Liver (tissue), 9 donors: ENCODE measurements around the gene MARCHF10. TPM values are rescaled to one million over a fixed set of nuclear protein-coding genes. Genes with fewer than 3 reads are reported as not detected.

Experiments used
- DNase-seq: peaks from one replicate; pipeline ENCODE4 v3.0.0-alpha.2; 2017; ENCODE audit warnings: low spot score
- H3K27ac ChIP-seq, 2 donors: one replicate each; pipeline ENCODE4 v1.7.0; 2013; ENCODE audit warnings: inconsistent platforms in 2 of 2, low read length in 2 of 2, control low read depth in 1 of 2, low read depth in 1 of 2, mild to moderate bottlenecking in 1 of 2
- H3K27me3 ChIP-seq, 4 donors: one replicate each; pipeline versions ENCODE4 v1.6.1 to v1.7.0; 2013; ENCODE audit warnings: low read length in 3 of 4, inconsistent platforms in 1 of 4, mild to moderate bottlenecking in 1 of 4, moderate library complexity in 1 of 4; ENCODE audit not compliant: control insufficient read depth in 4 of 4, insufficient read depth in 4 of 4
- H3K36me3 ChIP-seq, 4 donors: one replicate each; pipeline versions ENCODE4 v1.6.1 to v1.7.0; 2013; ENCODE audit warnings: low read length in 3 of 4, mild to moderate bottlenecking in 3 of 4, low read depth in 1 of 4, moderate library complexity in 1 of 4; ENCODE audit not compliant: control insufficient read depth in 4 of 4, insufficient read depth in 3 of 4
- H3K4me1 ChIP-seq, 4 donors: one replicate each; pipeline versions ENCODE4 v1.6.1 to v1.7.0; 2013; ENCODE audit warnings: low read length in 3 of 4, mild to moderate bottlenecking in 3 of 4, moderate library complexity in 1 of 4; ENCODE audit not compliant: control insufficient read depth in 4 of 4, insufficient read depth in 4 of 4
- H3K4me3 ChIP-seq, 3 donors: one replicate each; pipeline versions ENCODE4 v1.6.1 to v1.7.0; 2013; ENCODE audit warnings: low read length in 3 of 3, control low read depth in 1 of 3, low read depth in 1 of 3, mild to moderate bottlenecking in 1 of 3
- H3K9ac ChIP-seq, 2 donors: one replicate each; pipeline ENCODE4 v1.7.0; 2013; ENCODE audit warnings: low read length in 2 of 2, mild to moderate bottlenecking in 2 of 2, moderate library complexity in 2 of 2, control low read depth in 1 of 2, low read depth in 1 of 2
- H3K9me3 ChIP-seq, 4 donors: one replicate each; pipeline versions ENCODE4 v1.6.1 to v1.7.0; 2013; ENCODE audit warnings: low read length in 3 of 4; ENCODE audit not compliant: control insufficient read depth in 4 of 4
- CTCF ChIP-seq: fragments of 150-350 bp; IDR thresholded peaks from 2 replicates; pipeline ENCODE4 v1.5.1; 2017; ENCODE audit warnings: improper control_type of control experiment, low read depth, low read length; ENCODE audit not compliant: missing input control
- EGR1 ChIP-seq, 2 donors: IDR thresholded peaks; 2 replicates each; pipeline ENCODE4 v1.6.1; 2016 to 2018; ENCODE audit warnings: antibody characterized with exemption in 2 of 2, low read depth in 2 of 2
- FOXA1 ChIP-seq: IDR thresholded peaks from 2 replicates; pipeline ENCODE4 v1.6.1; 2016; ENCODE audit warnings: antibody characterized with exemption
- FOXA2 ChIP-seq: IDR thresholded peaks from 2 replicates; pipeline ENCODE4 v1.6.1; 2016; ENCODE audit warnings: antibody characterized with exemption
- GABPA ChIP-seq, 2 donors: IDR thresholded peaks in 1 of 2; conservative IDR thresholded peaks in 1 of 2; 2 replicates each; pipeline ENCODE4 v1.6.1; 2016; ENCODE audit warnings: antibody characterized with exemption in 2 of 2, mild to moderate bottlenecking in 1 of 2, moderate library complexity in 1 of 2
- HNF4A ChIP-seq, 2 donors: conservative IDR thresholded peaks; 2 replicates each; pipeline ENCODE4 v1.6.1; 2016; ENCODE audit warnings: antibody characterized with exemption in 2 of 2, mild to moderate bottlenecking in 2 of 2
- HNF4G ChIP-seq: IDR thresholded peaks from 2 replicates; pipeline ENCODE4 v1.6.1; 2016; ENCODE audit warnings: antibody characterized with exemption
- JUND ChIP-seq, 2 donors: IDR thresholded peaks; 2 replicates each; pipeline ENCODE4 v1.6.1; 2016; ENCODE audit warnings: antibody characterized with exemption in 2 of 2
- MAX ChIP-seq: IDR thresholded peaks from 2 replicates; pipeline ENCODE4 v1.6.1; 2016; ENCODE audit warnings: antibody characterized with exemption
- RAD21 ChIP-seq, 2 donors: IDR thresholded peaks; 2 replicates each; pipeline ENCODE4 v1.6.1; 2016; ENCODE audit warnings: antibody characterized with exemption in 2 of 2, mild to moderate bottlenecking in 2 of 2
- REST ChIP-seq: IDR thresholded peaks from 2 replicates; pipeline ENCODE4 v1.6.1; 2016; ENCODE audit warnings: antibody characterized with exemption, mild to moderate bottlenecking
- RXRA ChIP-seq, 2 donors: IDR thresholded peaks; 2 replicates each; pipeline ENCODE4 v1.6.1; 2017 to 2018; ENCODE audit warnings: antibody characterized with exemption in 2 of 2, mild to moderate bottlenecking in 1 of 2
- SP1 ChIP-seq: IDR thresholded peaks from 2 replicates; pipeline ENCODE4 v1.6.1; 2018; ENCODE audit warnings: antibody characterized with exemption, mild to moderate bottlenecking
- YY1 ChIP-seq: IDR thresholded peaks from 2 replicates; pipeline ENCODE4 v1.6.1; 2016; ENCODE audit warnings: antibody characterized with exemption, mild to moderate bottlenecking
- ZBTB33 ChIP-seq: IDR thresholded peaks from 2 replicates; pipeline ENCODE4 v1.6.1; 2016; ENCODE audit warnings: antibody characterized with exemption
- WGBS: extraction: QIAGEN DNeasy Blood & Tissue Kit; methylation state at CpG from one replicate; pipeline ENCODE4 v1.1.7; 2013; 5-methylcytosine and 5-hydroxymethylcytosine counted together
- polyA plus RNA-seq, 2 donors: library from polyadenylated mRNA; stranded (reverse) in 1 of 2; unstranded in 1 of 2; fragments of 200-250 nt in 1 of 2; fragments of >200 nt in 1 of 2; fragmentation: Nextera tagmentation in 1 of 2; extraction: Ambion mirVana in 1 of 2; gene quantifications; one replicate each; pipeline versions ENCODE4 v1.2.1 to v1.2.3, GENCODE V29; 2013 to 2015
- total RNA-seq, 2 donors: library from RNA; depleted of rRNA; stranded (reverse); fragments of >200 nt; gene quantifications; one replicate each; pipeline ENCODE4 v1.2.3, GENCODE V29; 2014
- donor health status: healthy.
- donor health status: healthy.
- donor health status: healthy.
- donor health status: healthy.
- donor health status: healthy.

MARCHF10 gene
- total and polyA plus RNA-seq, 4 donors = not detected

GRCh38 chr17:62718429-62718828 is 89.7 kb downstream of the MARCHF10 start:
- 81% methylated on average over 11 of the region's 11 CpGs for WGBS
- no peak for DNase-seq
- no peak for TF ChIP-seq RXRA (IDR thresholded peaks at IDR 0.05)
- TF ChIP-seq FOXA2 = no peak
- Histone ChIP-seq H3K27ac (no peak overlapping the region), H3K4me3 (no peak overlapping the region), H3K36me3 (no peaks in the 10 kb centered on the region), H3K9ac (no peak overlapping the region), H3K9me3 (no peaks in the 10 kb centered on the region), H3K4me1 (no peaks in the 10 kb centered on the region), H3K27me3 (peaks cover 0 to 13% (median 0%) of the 10 kb centered on the region in 4 donors)

- DNase-seq = no peak
- 85% methylated on average over 8 of the region's 8 CpGs for WGBS
- Histone ChIP-seq H3K9ac (no peak overlapping the region), H3K4me3 (no peak overlapping the region), H3K27me3 (peaks cover 0 to 13% (median 0%) of the 10 kb centered on the region in 4 donors), H3K27ac (no peak overlapping the region), H3K36me3 (no peaks in the 10 kb centered on the region), H3K4me1 (no peaks in the 10 kb centered on the region), H3K9me3 (no peaks in the 10 kb centered on the region)
- no peak for TF ChIP-seq REST
- TF ChIP-seq FOXA2 = no peak
- TF ChIP-seq CTCF = no peak
- no peak for TF ChIP-seq MAX
- TF ChIP-seq HNF4G = no peak
- no peak for TF ChIP-seq SP1
- TF ChIP-seq GABPA (IDR thresholded peaks at IDR 0.05 in 1 of 2, conservative IDR thresholded peaks at IDR 0.05 in 1 of 2) = no peak
- no peak for TF ChIP-seq ZBTB33
These were observed 90.2 kb downstream of the MARCHF10 start for GRCh38 chr17:62717889-62718288.

GRCh38 chr17:62717589-62717855 is 90.6 kb downstream of the MARCHF10 start:
- Histone ChIP-seq H3K36me3 (no peaks in the 10 kb centered on the region), H3K4me1 (no peaks in the 10 kb centered on the region), H3K27me3 (peaks cover 0 to 13% (median 0%) of the 10 kb centered on the region in 4 donors), H3K27ac (no peak overlapping the region), H3K9ac (no peak overlapping the region), H3K4me3 (no peak overlapping the region), H3K9me3 (no peaks in the 10 kb centered on the region)
- TF ChIP-seq JUND (IDR thresholded peaks at IDR 0.05) = no peak
- no peak for TF ChIP-seq YY1
- TF ChIP-seq HNF4G = no peak
- TF ChIP-seq FOXA2 = no peak
- no peak for TF ChIP-seq HNF4A (conservative IDR thresholded peaks at IDR 0.05)
- TF ChIP-seq FOXA1 = no peak
- no peak for TF ChIP-seq EGR1 (IDR thresholded peaks at IDR 0.05; ENCODE audit: low read depth in 2 of 2)
- no peak for TF ChIP-seq REST
- TF ChIP-seq RAD21 (IDR thresholded peaks at IDR 0.05) = no peak
- no peak for TF ChIP-seq ZBTB33
- WGBS = 88% methylated on average over 6 of the region's 6 CpGs
- DNase-seq = no peak
